ENCODE measurements around the gene NIN.
"Not testable (repeated sequence)": the region's sequence is repeated elsewhere in the genome, so short reads cannot be mapped to it uniquely, and the experiment has no call there.

The NIN gene

DNA sequence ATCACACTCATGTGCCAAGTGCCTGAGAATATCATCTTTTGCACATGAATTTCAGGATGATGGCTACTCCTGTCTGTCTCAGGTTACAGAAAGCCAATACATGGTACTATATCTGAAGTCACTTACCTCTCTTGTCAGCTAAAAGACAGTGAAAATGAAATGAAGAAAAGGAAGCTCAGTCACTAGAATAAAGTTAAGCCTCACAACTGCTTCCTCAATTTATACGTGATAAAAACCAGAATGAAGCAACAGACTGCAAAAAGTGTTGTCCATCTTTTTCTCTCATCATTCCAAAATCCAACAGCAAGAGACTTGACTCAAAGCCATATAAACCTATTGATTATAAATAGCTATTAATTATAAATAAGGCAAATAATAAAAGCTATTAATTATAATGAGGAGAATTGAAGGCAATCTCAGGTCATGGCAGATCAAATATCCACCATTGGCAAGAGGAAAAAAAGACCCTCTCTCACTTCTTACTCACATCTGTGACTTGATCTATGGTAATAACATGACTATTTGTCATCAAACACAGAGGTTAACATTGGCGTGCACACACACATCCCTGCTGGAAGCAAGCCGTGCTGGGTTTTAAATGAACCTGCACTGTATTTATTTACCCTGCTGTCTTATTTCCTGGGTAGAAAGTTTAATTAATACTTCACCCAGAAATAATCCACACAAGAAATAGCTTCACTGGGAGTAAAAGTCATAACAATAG, 10.0 kb downstream of the NIN start:
- no peak for DNase-seq (ENCODE audit: low read depth in 2 of 2)

DNA sequence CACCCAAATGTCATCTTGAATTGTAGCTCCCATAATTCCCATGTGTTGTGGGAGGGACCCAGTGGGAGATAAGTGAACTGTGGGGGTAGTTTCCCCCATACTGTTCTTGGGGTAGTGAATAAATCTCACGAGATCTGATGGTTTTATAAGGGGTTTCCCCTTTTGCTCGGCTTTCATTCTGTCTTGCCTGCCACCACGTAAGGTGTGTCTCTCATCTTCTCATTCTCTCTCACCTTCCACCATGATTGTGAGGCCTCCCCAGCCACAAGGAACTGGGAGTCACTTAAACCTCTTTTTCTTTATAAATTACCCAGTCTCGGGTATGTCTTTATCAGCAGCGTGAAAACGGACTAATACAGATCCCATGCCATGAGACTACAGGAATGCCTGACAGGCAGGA, 11.7 kb downstream of the NIN start:
- not testable (repeated sequence) for DNase-seq (ENCODE audit: low read depth in 2 of 2)

DNA sequence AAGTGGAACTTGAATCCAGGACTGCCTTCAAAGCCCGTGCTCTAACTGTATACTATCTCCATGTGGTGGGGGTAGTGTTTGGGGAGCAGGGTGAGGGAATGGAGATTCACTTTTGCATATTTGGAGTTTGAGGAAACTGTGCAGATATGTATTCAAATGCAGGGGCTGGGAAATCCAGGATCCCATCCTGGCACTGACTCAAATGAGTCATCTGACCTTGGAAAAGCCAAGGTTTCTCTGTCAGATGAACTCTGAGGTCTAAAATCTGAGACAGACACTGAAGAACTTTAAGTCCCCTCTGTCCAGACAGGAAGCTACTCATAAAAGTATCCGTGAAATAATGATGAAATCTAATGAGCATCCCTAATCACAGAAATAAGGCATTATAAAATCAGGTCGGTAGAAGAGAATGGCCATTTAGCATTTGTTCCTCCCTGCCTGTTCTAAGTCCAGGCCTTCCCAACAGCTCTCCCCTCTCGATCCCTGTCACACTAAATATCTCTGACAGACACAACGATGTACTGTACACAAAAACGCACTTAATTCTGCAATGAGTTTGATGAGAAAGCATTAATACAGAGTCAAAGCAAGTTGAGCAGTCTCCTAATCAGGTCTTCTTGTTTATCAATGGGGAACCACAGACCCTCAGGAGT, 14.4 kb downstream of the NIN start:
- DNase-seq (ENCODE audit: low read depth in 2 of 2): no peak

DNA sequence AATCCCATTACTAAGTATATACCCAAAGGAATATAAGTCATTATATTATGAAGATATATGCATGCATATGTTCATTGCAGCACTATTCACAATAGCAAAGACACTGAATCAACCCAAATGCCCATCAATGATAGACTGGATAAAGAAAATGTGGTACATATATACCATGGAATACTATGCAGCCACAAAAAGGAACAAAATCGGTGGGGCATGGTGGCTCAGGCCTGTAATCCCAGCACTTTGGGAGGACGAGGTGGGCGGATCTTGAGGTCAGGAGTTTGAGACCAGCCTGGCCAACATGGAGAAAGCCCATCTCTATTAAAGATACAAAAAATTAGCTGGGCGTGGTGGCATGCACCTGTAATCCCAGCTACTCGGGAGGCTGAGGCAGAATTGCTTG, 15.4 kb downstream of the NIN start:
- not testable (repeated sequence) for DNase-seq (ENCODE audit: low read depth in 2 of 2)

DNA sequence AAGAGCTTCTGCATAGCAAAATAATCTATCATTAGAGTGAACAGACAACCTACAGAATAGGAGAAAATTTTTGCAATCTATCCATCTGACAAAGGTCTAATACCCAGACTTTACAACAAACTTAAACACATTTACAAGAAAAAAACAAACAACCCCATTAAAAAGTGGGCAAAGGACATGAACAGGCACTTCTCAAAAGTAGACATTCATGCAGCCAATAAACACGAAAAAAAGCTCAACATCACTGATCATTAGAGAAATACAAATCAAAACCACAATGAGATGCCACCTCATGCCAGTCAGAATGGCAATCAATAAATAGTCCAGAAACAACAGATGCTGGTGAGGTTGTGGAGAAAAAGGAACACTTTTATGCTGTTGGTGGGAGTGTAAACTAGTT, 15.9 kb downstream of the NIN start:
- not testable (repeated sequence) for DNase-seq (ENCODE audit: low read depth in 2 of 2)

DNA sequence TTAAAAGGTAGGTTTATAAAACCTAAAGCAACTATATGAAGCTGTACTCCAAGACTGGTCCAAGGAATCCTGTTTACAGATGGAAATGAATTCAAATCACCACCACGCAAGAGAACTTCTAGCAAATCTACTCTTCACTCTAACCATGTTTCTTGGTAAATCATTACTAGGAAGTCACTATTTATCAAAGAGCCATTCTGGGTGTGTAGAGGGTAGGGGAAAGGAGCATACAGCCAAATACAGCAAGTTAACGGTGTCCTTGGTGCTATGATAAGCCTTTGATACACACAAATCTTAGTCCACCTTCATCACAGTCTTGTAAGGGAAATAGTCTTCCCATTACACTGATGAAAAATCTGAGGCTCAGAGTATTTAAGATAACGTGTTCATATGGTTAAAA, 16.8 kb downstream of the NIN start:
- DNase-seq (ENCODE audit: low read depth in 2 of 2): no peak

DNA sequence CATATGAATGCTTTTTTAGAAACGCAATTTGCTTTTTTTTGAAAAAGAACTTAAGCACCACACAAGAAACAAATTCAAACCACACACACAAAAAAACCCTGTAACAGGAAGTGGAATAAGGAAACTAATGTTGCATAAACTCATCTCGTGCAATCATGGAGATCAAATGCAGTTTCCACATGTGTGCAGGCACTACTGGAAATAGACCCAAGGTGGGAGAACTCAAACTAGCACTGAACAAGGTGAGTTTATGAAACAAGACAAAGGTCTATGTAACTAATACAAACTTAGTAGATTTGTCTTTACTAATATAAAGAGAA, 17.5 kb downstream of the NIN start:
- no peak for DNase-seq (ENCODE audit: low read depth in 2 of 2)

DNA sequence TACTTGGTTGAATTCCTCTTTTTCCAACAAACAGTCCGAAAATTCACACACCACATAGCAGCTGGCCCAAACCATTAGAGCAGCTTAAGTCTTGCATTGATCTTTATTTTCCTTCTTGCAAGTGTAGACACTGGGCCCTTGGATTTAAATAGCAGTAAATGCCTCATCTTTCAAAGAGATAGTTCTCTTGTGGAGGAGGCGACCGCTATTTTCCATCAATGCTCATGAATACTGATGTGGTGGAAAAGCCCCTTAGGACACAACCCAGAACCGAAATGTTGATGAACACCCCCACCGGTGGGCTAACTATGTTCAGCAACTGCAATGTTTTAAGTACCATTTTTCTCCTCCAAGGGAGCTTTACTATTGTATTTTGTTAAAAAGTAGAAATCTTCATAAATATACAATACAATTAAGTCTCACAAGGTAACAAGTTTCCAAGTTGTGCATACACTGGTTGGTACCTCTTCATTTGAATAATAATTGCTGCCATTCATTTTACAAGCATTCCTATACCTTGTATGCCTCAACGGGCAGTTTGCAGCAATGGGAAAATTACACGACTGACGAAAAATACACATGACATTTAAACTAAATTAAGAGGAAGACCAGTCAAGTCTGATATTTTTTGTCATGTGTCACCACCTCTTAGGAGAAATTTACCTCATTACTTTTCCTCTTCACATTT, 18.0 kb downstream of the NIN start:
- DNase-seq (ENCODE audit: low read depth in 2 of 2): no peak

DNA sequence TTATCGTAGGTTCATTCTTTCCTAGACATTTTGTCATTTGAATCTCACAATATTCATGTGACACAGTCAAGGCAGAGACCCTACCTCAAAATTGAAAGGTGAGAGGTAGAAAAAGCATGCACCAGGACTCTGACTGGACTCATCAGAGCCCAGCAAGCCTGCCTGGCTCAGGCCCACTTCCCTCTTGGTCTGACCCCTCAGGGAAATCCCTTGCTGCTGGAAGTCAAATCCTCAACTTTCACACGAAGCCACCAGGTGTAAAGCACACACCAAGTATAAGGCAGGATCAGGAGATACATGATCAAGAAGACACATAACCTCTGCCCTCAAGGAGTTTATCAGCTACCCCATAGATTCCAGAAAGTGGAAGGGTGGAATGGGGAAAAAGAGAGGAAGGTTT, 18.8 kb downstream of the NIN start:
- no peak for DNase-seq (ENCODE audit: low read depth in 2 of 2)

DNA sequence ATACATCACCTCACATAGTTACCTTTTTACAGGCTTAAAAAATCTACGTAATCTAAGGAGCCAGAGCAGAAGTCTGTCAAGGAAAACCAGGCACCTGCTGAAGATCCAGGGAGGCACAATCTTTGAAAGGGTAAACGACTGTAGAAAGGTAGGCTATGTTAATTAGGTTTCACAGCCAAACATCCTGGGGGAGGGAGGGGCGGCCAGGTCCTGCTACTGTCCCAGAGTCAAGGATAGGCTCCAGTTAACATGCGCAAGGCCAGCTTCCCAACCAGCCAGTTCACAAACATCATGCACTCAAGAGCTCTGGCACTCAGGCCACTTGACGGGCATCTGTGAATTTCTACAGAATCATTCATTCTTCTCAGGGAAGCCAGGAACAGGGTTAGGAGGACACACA, 22.9 kb downstream of the NIN start:
- no peak for DNase-seq (ENCODE audit: low read depth in 2 of 2)

DNA sequence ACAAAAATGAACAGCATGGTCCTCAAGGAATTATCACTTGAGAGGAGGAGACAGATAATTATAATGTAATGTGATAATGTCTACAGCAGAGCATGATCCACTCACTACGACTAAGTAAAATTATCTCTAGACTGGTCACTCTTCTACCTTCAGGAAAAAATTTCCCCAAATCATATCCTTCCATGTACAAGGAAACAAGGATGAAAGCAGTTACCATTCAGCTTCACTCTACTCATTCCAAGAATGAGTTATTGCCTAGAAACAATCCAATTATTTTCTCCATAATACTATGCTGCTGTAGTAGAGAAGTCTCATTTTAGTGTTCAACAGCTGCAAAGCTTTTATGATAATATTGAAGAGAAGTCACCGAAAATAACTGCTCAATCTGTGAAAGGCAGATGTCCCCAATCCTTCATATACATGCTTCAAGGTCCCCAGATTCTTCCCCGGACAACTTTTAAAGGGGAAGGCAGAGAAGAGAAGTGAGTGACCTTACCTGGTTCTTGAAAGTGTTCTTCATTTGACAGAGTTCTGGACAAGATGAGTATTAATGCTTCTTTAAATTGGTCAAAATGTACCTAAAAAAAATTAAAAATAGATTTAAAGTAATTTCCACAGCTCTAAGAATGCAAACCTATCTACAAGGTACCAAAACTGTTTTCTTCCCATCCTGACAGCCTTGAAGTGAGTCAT, 24.6 kb downstream of the NIN start:
- DNase-seq (ENCODE audit: low read depth in 2 of 2): no peak

DNA sequence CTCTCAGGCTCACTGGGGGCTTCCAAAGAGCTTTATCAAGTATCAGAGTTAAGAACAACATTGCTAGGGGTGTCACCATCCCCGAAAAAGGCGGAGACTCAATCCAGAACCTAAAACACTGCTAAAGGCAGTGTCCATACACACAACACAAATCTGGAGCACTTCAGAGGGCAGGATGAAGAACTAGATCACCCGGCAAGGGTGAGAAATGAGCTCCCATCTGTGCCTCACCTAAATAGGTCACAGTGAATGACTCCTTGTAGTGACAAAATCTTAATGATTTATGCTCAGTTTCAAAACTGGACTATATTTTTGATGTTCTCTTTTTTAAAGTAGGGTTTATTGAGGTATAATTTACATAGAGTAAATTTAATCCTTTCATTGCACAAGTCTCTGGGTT, 25.6 kb downstream of the NIN start:
- no peak for DNase-seq (ENCODE audit: low read depth in 2 of 2)

DNA sequence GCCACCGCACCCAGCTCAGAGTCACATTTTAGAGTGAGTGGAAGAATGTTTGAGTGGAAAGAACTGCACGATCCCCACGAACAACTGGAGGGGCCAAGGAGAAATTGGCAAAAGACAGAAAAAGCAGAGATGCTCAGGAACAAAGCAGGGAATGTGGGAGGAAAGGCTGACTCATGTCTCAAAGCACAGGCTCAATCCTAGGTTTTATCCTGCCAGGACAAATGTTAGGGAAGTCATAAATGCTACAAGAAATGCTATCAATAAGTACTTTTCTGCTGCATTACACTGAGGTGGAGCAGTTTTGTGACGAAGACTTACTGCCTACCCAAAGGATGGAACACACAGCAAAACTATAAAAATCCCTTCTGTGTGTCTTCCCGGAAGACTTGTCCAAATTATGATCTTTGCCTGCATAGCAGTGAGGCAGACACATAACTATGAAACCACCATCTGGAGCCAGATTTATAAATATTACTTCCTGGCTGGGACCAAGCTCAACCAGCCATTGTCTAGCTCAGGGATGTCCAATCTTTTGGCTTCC, 26.7 kb downstream of the NIN start:
- DNase-seq (ENCODE audit: low read depth in 2 of 2): no peak

DNA sequence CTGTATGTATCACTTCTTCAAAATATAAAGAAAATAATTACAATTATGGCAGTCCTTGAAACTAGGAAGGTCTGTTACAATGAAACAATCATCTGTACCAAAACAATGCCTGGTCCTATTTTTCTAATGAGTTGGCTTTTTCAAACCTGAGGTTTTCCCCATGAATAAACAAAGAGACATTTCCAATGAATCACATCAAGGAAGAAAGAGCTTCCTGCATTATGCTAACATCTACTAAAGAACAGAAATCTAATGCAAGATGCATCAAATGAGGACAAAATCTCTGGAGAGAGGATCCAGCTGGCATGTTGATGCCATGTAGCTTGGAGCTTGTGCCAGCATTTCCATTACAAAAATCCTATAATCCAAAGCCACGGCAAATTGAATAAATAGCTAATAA, 29.3 kb downstream of the NIN start:
- no peak for DNase-seq (ENCODE audit: low read depth in 2 of 2)

DNA sequence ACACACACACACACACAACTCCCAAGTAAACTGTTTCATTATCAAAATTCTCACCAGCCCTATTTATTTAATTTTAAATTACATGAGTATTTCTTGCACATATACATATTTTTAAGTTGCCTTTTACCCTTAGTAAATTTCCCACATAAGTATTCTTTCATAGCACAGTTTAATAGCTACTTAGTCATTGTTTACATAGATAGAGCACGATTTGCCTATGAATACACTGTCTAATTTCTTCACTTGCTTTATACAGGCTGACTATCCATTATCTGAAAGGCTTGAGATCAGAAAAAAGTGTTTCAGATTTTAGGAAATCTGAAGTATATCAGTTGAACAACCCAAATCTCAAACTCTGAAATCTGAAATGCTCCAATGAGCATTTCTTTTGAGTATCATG, 30.9 kb downstream of the NIN start:
- DNase-seq (ENCODE audit: low read depth in 2 of 2): no peak

DNA sequence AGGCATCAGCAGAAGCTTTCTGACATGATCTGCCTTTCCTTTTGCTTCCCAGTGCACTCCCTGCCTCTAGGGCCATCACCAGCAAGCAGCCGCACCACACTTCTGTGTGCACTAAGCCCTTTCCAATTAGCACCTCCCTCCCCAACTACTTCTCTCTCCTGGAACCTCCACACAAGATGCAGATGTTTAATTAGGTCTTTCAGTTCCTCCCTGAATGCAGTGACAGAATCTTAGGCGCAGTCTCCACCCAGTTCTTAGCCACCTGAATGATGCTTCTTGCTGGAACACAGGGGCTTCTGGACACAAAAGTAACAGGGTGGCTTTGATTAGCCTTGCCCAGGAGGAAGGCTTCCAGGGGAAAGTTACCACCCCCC, 32.9 kb downstream of the NIN start:
- no peak for DNase-seq (ENCODE audit: low read depth in 2 of 2)

DNA sequence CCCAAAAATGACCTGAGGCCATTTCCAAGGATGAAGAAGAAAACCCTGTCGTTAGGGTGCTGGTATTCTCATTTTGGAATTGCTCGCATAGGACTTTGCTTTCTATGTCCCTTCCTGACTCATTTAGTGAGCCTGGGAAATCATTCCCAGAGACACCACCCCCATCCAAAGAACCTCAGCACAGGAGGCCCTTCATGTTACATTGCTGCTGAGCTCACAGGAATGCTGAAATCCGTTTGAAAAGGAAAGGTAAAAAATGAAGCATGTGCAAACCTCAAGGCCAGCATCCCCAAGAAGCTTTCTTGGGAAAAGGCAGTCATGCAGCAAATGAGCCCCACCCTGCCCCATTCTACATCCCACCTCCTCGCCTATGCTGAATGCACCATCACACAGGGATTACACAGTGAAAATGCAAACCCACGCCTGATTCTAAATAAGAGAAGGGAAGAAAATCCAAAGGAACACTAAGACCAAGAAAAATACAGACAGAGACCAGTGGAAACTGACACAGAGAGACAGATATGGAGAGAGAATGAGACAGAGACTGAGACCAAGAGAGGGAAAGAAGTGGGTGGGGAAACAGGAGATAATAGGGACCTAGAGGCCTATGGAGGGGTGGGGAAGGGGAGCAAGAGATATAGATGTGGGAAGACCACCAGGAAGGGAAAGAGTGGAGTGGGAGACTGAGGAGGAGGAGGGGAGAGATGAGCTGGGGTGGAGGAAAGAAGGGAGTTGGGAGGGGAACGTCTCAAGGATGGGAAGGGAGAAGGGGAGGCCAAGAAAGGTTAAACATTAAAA, 33.5 kb downstream of the NIN start:
- DNase-seq (ENCODE audit: low read depth in 2 of 2): no peak

DNA sequence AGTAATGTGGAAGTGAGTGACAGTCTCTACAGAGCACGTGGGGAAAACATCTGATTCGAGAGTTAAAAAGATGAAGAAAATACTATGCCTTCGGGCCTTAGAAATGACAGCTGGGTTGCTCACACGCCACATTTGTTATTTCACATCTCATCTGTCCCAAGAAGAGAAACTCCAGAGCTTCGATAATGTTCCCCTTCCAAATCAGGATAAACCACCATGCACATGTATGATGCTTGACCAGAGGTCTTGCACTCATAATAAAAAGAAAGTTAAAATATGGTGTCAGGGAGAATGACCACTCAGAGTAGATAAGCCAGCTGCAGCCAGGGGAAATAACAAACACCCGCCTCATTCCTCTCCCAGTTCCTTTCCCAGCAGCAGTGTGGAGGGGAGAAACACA, 34.6 kb downstream of the NIN start:
- DNase-seq (ENCODE audit: low read depth in 2 of 2): no peak

DNA sequence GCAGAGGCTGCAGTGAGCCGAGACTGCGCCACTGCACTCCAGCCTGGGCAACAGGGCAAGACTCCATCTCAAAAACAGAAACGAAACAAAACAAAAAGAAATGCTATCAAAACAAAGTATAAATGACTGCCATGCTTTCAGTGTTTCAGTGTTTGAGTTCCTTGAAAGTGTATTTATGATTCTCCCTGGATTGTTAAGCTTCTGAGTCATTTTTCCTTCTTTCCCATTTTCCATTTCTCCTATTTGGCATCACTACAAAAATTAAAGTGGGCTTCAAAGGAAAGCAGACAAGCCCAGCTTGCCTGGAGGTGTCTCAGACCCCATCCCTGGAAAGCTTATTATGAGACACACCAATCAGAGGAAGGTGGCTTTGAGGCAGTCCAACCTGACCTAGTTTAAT, 35.1 kb downstream of the NIN start:
- DNase-seq (ENCODE audit: low read depth in 2 of 2): no peak

DNA sequence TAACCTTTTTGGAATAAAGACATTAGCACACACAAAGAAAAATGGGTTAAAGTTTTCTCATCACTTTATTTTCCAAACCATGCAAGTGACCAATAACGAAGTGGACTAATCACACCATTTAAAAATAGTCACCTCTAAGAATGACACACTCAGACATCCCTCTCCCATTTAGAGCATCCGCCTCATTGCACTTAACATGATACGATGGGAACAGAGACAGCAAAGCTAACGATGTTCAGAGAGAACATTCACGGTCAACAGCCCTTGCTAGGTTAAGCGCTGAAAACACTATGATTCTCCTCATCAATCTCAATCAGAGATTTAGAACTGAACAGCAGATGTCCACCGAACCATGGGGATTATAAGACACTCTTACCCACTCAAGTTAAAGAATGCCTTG, 35.8 kb downstream of the NIN start:
- no peak for DNase-seq (ENCODE audit: low read depth in 2 of 2)

DNA sequence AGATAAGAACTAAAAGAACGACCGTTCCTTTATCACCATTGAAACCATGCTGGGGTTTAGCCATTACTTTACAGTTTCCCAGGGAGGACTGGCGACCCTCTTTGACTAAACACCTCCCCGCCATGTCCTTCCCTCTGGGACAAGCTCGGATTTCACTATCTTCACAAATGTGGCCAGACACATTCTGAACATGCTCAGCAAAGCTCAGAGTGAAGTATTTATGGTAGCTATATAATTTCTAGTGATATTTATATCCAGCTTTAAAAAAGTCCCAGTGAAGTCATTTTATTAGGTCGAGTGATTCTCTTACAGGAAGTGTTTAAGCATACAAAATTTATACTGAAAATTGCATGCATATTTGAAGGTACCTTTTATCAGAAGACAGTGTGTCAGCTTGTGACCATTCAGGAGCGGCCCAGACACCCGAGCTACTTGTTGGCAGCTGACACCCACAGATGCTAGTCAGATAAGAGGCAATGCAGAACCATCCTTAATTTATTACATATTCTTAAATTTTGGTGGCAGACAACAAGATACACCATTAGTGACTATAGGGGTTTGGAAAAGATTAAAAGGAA, 36.8 kb downstream of the NIN start:
- DNase-seq (ENCODE audit: low read depth in 2 of 2): no peak
